Esophagus muscularis mucosa (tissue), 3 donors: ENCODE results near the gene LRRC8D.

Experiments
- POLR2A ChIP-seq: fragments of 450-650 bp; IDR thresholded peaks from one replicate; pipeline ENCODE4 v1.6.1; 2017; ENCODE audit warnings: antibody characterized with exemption, moderate library complexity, mild to moderate bottlenecking, low read depth
- TF ChIP-seq, protein P1 (sequence below), 3 experiments: fragments of 200-600 bp in 2 of 3; fragments of 450-650 bp in 1 of 3; sonication (generic) in 2 of 3; IDR thresholded peaks; one replicate each; pipeline ENCODE4 v1.5.1; 2017 to 2019; ENCODE audit warnings: antibody characterized with exemption in 3 of 3, mild to moderate bottlenecking in 2 of 3, moderate library complexity in 1 of 3

DNA sequence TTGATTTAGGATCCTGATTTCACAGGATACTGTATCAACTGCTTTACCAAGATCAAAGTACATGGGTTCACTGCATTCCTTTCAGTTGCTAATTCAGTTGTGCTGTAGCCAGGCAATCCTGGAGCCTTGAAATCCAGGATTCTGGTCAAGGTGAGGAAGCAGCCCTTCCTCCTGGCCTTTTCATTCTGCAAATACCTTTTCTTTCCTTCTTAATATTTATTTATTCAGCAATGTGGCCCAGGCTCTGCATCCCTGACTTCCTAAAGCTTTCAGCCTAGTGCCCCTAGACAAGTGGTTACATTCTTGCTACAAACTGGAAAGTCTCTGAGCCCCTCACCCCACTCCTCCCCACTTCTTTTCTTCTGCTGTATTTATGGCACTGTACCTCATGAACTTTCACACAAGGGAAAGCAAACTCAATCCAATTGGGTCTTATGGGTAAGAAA is 16.2 kb downstream of the LRRC8D start:
- TF ChIP-seq, protein P1, sequence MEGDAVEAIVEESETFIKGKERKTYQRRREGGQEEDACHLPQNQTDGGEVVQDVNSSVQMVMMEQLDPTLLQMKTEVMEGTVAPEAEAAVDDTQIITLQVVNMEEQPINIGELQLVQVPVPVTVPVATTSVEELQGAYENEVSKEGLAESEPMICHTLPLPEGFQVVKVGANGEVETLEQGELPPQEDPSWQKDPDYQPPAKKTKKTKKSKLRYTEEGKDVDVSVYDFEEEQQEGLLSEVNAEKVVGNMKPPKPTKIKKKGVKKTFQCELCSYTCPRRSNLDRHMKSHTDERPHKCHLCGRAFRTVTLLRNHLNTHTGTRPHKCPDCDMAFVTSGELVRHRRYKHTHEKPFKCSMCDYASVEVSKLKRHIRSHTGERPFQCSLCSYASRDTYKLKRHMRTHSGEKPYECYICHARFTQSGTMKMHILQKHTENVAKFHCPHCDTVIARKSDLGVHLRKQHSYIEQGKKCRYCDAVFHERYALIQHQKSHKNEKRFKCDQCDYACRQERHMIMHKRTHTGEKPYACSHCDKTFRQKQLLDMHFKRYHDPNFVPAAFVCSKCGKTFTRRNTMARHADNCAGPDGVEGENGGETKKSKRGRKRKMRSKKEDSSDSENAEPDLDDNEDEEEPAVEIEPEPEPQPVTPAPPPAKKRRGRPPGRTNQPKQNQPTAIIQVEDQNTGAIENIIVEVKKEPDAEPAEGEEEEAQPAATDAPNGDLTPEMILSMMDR (IDR thresholded peaks at IDR 0.05) = no peak
- TF ChIP-seq POLR2A = no peak
